ENCODE data around the gene ROR2.

The ROR2 gene

DNA sequence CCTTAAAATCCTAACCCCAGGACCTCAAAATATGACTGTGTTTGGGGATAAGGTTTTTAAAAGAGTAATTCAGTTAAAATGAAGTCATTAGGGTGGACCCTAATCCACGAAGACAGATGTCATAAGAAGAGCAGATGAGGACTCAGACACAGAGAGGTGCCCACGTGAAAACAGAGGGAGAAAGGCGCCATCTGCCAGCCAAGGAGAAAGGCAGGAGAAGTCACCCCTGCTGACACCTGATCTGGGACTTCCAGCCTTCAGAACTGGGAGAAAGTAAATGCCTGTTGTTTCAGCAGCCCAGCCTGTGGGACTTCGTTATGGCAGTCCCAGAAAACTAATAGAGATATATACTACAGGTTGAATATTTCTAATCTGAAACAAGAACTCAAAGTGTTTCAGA is 67.4 kb downstream of the ROR2 start:
- no peak for DNase-seq (ENCODE audit: low read depth, low spot score)

DNA sequence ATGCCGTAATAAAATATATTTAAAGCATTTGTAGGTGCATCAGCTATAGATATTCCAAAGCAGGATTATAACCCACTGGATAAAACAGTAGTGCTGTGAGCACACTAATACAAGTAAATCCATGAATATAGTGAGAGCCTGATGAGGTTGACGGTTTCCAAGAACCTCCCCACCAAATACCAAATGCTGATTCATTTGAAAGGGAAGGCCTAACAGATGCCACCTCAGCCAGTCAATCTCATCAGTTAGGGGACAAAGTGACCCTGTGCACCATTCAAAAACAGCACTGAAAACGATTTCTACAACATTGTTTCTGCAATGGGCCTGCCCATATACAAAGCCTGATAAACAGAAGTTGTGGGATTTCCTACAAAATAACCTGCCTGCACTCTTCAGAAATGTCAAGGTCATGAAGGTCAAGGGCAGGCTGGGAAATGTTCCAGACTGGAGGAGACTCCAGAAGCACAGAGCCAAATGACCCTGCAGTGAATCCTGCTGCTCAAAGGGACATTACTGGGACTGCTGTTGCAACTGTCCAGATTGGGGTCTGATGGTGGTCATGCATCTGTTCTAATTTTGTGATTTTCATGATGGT is 69.6 kb downstream of the ROR2 start:
- DNase-seq (ENCODE audit: low read depth, low spot score) = no peak

DNA sequence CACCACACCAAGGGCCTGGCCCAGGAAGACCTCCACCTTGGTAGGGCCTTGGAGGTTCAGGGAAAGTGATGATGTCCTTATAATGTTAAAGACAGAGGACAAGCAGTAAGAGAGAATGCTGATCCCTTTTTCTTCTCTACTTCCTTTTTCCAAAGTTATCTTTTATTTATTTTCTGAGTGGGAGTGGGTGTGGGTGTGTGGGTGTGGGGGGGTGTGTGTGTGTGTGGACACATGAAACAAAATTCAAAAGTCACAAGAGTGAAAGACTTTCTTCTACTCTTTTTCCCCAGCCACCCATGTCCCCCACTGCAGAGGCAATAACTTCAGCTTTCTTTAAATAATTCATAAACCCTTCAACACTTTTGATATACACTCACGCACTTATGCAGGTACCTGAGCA is 70.8 kb downstream of the ROR2 start:
- DNase-seq (ENCODE audit: low read depth, low spot score) = no peak

DNA sequence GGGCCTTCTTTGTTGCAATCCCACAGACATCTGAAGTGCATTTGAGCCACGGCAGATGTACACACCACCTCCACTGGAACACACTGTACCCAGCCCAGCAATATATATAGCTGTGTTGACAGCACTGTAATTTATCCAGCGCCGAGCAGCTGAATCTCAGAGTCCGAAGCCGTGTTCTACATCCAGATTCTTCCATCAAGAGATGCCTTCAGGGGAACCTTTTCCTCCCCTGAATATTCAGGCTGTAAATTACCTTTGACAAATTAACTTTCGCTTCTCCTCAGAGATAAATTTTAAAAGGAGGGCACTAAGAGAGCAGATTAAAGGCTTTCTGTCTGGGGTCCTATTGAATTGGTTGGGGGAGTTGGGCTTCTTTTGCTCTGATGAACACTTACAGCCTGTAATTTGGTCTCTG is 76.4 kb downstream of the ROR2 start:
- DNase-seq (ENCODE audit: low read depth, low spot score) = no peak

DNA sequence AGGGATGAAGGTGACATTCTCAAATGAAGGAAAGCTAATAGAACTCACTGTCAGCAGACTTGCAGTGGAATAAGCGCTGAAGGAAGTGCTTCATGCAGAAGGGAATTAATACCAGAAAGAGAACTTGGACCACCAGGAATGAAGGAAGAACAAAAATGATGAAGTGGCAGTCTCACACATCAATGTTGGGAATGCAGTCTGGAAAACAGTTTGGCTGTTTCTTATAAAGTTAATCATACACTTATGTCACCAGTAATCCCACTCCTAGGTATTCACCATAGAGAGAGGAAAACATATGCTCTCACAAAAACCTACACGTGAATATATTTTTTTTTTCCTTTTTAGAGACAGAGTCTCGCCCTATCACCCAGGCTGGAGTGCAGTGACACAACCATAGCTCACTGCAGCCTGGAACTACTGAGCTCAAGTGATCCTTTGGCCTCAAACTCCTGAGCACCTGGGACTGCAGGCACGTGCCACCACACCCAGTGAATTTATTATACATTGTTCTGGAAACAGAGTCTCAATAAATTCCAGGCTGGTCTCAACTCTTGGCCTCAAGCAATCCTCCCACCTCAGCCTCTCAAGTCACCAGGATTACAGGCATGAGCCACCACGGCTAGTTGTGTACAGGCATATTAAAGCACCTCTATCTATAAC is 81.2 kb downstream of the ROR2 start:
- DNase-seq (ENCODE audit: low read depth, low spot score) = no peak

DNA sequence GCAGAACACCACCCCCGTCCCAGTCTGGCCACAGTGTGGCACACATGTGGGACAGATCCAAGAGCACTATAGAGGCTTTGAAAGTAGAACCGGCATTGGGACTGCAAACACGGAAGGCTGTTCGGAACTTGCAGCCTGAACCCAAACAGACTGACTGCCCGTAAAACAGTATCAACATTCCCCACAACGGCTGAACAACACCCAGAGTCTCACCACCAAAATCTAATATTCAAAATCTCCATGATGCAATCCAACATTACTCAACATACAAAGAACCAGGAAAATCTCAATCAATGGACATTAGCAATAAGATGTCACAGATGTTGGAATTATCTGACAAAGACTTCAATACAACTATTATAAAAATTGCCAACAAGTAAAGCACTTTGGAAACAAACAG is 82.3 kb downstream of the ROR2 start:
- DNase-seq (ENCODE audit: low read depth, low spot score) = no peak

DNA sequence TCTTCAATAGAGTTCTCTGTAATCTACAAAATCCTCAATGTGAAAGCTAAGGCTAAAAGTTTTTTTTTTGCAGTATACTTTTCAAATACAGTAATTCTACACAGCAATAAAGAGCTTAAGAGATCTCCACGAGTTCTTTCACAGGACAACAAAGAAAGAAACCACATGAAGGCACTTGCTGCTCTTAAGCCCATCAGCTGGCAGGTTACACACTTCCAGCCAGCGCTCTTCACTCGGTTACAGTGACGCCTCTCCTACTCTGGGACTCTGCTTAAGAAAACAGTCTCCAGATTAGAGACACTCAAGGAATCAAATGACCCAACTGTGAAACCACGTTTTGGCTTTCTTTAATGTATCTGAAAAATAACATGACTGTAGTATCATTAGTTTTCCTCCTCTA is 85.0 kb downstream of the ROR2 start:
- DNase-seq (ENCODE audit: low read depth, low spot score) = no peak

DNA sequence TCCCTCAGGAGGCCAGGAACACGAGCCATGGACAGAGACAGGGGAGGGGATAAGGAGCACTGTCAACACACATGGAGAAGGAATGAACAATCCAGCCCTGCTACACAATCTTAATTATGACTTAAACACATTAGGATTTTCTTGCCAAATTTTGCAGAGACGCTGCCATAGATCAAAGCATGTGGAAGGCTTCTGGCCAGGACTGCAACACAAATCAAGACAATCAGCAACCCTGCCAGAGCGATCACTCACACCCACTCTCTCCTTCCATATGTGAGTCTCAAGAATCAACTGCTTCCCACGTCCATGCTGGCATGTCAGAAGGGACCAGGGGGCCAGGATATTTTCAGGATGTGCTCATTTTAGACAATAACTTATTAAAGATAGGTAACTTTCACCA is 85.6 kb downstream of the ROR2 start:
- no peak for DNase-seq (ENCODE audit: low read depth, low spot score)

DNA sequence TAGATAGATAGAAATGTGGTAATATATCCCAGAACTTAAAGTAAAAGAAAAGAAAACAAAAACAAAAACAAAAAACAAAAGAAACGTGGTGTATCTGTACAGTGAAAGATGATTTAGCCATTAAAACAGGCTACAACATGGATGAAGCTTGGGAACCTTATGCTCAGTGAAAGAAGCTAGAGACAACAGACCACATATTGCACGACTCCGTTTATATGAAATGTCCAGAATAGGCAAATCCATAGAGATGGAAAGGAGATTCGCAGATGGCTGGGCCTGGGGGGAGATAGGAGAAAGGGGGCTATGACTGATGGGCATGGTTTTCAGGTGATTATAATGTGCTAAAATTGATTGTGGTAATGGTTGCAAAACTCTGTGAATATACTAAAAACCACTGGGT is 86.6 kb downstream of the ROR2 start:
- no peak for DNase-seq (ENCODE audit: low read depth, low spot score)

DNA sequence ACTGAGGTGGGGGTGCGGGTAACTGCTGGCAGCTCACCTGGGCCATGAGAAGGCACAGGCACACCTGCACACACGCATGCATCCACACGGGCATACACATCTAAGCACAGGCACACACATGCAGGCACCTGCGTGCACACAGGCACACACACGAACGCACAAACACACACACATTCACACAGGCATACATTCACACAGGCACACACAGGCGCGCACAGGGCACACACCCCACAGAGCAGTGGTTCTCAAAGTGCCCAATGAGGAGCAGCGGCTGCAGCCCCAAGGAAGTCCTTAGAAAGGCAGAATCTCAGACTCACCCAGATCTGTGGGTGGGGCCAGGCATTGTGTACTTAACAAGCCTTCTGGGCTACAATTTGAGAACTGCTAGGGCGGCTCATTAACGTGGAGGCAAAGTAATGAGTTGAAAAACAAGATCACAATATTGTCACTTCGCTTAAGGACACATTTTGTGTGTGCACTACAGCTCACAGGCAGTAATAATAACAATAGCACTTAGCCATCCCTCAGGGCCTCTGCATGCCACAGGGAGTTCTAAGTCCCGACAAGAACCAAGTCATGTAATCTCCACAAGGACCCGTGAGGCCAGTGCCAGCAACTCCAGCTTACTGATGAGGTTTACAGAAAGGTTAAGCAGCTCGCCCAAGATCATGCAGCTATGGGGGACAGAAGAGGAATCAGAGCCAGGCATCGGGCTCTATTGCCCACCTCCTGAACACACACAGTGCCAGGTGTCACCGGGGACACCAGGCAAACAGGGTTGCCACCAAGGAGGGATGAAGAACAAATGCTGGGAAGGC is 91.6 kb downstream of the ROR2 start:
- no peak for DNase-seq (ENCODE audit: low read depth, low spot score)

DNA sequence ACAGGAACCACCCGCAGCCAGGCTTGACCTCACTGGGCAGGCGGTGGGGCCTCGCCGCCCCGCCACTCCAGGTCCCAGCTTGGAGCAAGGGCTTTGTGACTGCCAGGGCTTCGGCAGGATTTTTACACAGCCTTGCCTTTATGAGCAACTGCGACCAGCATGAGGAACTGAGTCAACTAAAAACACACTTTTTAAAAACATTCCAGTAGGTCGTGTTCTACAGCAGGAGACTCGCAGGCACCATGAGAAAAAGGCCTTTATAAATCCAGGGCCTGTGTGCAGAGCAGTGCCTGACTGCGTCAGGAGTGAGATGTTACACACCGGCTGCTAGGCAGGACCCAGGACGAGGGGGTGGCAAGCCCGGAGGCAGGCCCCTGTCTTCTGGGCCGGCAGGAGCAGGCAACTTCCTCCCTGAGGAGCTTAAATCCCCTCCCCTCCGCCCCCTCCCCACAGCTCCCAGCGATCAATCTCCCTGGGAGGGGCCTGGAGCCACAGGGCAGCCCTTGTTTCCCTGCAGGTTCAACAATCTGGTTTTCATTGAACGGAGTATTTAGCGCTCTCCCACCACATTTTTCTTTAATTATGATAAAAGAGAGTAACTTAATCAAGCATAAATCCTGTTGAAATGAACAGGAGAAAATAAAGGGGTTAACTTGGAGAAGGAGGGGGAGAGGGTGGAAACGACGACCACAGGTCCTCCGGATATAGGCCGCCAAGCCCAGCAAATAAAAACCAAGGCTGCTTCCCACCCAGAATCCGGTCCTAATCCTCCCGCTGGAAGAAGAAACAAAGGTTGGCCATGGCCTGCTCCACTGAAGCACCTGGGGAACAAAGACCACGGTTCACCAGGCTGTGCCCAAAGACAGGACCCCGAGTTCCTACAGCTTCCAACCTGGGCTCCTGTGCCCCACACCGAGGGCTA is 92.5 kb downstream of the ROR2 start:
- no peak for DNase-seq (ENCODE audit: low read depth, low spot score)

DNA sequence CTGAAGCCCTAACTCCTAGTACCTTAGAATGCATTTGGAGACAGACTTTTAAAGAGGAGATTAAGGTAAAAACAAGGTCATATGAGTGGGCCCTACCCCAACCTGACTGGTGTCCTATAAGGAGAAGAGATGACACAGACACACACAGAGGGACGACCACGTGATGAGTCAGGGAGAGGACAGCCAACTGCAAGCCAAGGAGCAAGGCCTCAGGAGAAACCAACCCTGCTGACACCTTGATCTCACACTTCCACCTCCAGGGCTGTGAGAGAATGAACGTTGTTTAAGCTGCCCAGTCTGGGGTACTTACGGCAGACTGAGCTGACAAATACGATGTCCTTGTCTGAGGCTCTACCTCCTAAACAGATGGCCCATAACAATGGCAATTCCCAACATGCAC is 93.6 kb downstream of the ROR2 start:
- DNase-seq (ENCODE audit: low read depth, low spot score) = no peak

DNA sequence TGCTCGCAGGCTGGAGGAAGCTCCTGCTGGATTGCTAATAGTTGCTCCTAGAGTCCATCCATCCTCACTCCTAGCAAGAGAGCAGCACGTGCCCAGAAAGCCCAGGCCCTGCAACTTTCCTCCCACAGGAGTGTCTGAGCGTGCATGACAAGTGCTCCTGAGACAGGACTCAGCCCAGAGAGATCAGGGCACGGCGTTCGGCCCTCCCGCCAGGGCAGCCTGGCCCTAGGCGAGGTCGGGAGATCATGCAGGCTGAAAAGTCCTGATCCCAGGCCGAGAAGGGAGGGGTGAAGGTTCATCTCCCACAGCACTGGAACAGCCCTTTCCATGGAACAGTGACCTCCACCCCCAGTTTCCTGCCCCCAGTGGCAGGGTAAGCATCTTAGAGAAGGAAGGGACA is 94.8 kb downstream of the ROR2 start:
- no peak for DNase-seq (ENCODE audit: low read depth, low spot score)

DNA sequence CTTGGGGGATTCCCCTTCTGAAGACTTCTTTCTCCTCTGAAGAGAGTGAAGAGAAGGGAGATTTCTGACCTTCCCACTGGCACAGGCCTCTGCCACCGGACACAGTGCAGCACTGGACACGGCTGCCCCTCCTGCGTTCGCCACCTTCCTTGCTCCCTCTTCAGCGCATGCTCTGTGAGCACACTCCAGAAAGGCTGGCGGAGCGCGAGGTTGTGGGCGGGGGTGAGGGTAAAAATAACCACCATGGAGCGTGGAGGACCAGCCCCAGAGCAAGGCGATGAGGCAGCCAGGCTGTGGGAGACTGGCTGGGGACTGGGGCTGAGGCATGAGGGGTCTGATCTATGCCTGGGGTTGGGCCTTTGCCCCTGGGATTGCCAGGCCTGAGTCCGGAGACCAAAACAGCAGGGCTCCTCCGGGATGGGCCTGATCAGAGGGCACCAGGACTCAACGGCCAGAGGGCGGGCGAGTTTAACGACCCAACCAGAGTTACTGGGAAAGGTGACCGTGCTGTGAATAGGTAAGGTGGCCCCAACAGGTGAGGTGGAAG is 97.2 kb downstream of the ROR2 start:
- DNase-seq (ENCODE audit: low read depth, low spot score) = no peak

DNA sequence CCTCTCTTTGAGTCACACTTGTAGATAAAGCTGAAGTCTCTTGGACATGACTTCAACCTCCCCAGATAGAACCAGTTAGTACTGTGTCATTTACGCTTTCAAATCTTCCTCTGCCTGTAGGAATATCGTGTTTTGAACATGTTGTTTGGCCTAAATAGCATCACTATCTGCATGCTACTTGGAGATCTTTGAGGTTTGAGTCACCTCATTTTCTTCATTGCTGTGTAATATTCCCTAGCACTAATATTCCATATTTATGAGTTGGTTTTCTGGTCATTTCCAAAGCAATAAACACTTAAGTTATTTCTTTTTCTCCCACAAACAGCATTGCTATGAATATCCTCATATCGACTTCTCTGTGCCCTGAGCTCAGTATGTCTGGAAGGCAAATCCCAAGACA is 100.3 kb downstream of the ROR2 start:
- DNase-seq (ENCODE audit: low read depth, low spot score) = no peak

DNA sequence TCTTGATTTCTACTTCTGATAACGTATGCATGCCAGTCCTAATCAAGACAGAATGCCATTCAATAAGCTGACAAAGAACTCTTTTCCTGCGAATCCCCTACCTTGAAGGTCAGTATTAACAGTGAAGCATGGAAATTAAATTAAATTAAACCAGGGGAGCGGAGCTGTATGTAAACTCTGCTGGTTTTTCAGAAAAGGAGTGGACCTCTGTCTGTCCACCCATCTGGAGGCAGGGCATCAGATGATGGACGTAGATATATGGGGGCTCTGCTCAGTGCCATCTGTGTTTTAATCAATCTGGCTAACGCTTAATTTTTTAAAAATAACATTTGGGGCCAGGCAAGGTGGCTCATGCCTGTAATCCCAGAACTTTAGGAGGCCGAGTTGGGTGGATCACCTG is 101.9 kb downstream of the ROR2 start:
- DNase-seq (ENCODE audit: low read depth, low spot score) = no peak

DNA sequence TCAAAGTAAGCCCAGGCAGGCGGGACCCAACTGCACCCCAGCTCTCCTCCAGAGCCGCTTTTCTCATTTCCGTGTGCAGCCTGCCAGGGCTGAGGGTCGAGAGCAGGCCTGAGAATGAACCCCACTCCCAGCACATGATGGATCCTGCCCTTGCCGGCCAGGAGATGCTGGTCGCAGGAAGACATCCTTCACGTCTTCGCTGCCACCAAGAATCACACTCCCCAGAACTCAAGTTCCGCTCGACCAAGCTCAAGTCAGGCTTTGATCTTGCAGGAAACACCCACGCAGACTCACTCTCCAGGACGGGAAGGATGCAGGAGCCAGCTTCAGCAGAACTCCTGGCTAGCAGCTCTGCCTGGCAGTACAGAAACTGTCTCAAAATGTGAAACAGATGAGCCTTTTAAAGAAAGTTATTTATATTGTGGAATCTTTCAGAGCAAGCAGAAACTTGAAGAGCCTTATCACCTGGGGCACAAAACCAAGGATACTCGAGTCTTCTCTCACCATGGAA is 102.4 kb downstream of the ROR2 start:
- no peak for DNase-seq (ENCODE audit: low read depth, low spot score)

DNA sequence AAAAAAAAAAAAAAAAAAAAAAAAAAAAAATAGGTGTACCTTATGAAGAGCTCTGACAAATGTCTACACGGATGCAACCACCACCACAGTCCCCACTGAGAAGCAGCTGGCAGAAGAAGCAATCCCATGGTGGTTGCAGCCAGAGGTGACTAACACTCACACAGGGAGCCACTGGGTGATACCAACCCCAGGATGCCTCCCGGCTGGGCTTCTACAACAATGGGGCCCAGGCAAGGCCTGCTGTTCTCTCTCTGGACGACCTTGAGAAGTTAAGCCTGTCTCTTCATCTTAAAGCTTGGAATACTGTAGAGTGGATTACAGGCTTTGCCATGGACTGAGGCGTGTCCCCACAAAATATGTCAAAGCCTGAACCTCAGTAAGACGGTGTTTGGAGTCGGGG is 104.1 kb downstream of the ROR2 start:
- DNase-seq (ENCODE audit: low read depth, low spot score) = no peak

DNA sequence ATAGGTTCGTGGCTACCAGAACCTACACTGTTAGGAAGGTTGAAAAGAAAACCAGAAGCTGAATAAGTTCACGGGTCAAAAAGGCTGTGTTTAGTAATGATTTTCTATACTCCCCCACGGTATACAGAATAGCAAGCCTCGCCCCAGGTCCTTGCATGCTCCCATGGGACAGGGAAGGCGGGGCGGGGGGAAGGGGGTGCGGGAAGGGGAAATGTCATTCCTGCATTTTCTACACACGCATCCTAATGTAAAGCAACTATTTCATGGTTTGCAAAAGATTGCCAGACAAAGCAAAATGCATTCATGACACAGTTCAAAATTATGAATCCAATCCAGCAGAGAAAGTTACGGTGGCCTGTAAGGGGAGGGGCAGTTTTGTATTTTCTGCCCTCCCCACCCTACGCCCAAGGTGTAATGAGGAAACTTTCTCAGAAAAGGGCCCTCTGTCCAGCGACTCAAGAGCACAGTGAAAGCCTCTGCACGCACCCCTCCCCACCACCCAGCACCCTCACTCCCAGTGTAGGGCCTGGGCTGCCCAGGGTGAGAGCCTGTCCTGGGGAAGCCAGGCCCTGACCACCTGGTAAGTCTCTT is 105.2 kb downstream of the ROR2 start:
- DNase-seq (ENCODE audit: low read depth, low spot score) = no peak

DNA sequence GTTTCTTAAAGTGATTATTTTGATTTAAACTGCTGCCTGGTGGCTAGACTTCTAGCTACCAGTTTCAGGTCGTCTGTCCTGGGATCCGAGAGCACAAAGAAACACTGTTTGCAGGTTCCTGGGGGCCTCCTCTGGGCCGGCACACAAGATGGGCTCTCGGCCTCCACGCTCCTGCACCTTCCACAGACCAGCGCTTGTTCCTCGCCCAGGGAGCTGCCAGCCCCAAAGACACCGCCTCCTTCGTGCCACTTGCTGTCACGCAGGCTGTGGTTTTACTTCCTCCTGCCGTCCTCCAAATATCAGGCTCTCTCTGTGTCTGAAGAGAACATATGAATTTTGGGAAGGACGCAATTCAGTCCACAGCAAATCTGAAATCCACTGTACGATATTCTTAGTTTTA is 105.8 kb downstream of the ROR2 start:
- no peak for DNase-seq (ENCODE audit: low read depth, low spot score)

DNA sequence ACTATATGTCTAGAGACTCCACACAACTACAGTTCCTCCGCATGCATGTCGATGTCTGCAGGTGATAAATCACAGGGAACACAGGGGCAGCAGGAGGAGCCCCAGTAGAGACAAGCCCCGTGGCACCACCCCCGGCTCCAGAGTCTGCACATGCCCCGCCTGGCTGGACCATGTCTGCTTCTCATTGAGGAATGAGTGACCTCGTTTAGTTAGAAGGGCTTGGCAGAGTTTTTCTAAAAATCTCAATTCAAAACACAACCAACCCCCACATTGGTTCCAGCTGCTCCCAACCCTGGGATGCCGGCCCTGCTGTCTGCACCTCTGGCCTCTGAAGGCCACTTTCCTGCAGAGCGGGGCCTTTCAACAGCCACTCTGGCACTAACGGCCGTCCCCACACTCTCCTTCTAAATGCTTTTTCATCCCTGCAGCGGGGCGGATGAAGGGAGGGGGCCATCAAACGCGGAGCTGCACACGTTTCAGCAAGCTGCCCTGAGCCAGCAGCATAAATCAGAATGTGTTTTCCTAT is 106.3 kb downstream of the ROR2 start:
- no peak for DNase-seq (ENCODE audit: low read depth, low spot score)

All from activated naive CD8-positive, alpha-beta T cell treated with anti-CD3 and anti-CD28 coated beads, Interleukin-2, amount 50 U/mL, for 16 hours (primary cell).